HTERT RPE-1 (cell line): ENCODE data around the gene SFN.
"Not testable (repeated sequence)": the region's sequence is repeated elsewhere in the genome, so short reads cannot be mapped to it uniquely, and the experiment has no call there.

Experiments
- in situ Hi-C: fragments of 300-500 bp; cut with MboI; formaldehyde crosslinking; loops from 4 replicates; pipeline ENCODE4 v1.14.3; 2020; ENCODE audit warnings: low sequenced_read_pairs

Gene SFN

DNA sequence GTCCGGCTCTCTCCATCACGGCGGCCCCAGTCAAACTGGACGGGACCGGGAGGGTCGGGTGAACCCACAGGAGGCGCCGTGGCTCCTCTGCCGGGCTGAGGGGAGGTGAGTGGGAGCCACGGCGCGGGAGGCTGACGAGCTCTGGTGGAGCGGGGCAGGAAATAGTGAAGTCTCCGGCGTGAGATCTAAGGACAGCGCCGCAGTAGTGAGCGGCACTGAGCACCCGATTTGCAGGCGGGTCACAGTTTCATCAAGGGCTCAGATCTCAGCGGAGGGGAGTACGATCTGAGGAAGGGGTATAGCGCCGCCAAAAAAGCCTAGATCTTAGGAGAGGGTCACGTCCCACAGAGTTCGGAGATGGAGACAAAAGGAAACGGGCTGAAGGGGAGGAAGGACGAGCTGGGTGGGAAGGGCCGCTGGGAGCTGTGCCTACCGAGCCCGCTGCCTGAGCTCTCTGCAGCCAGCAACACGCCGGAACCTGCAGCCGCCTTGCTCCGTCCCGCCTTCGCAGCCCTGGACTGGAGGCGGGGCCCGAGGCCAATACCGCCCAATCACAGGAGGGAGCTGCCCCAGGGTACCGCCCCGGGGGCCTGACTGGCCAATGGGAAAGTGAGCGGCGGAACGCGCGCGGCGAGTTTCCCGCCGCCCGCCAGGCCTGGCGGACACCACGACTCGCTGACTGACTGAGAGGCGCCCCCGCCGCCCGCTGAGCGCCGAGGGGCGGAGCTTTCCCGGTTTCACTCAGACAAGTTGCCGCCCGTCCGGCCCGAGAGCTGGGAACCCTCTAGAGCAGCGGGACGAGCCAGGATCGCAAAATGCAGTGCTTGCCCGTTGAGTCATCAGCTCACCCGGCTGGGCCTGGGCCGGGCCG lies 1.9 kb downstream of the SFN start:
- in situ Hi-C loops: no loop called here

DNA sequence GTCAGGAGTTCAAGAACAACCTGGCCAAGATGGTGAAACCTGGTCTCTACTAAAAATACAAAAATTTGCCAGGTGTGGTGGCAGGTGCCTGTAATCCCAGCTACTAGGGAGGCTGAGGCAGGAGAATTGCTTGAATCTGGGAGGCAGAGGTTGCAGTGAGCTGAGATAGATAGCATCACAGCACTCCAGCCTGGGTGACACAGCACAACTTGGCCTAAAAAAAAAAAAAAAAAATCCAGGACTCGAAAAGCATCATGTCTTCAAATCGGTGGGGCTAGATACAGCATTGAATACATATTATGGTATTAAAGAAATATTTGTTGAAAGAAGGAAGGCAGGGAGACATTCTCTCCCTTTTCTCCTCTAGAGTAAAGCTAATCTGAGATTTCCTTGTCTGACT lies 10.1 kb downstream of the SFN start:
- in situ Hi-C loops: not testable (repeated sequence)

DNA sequence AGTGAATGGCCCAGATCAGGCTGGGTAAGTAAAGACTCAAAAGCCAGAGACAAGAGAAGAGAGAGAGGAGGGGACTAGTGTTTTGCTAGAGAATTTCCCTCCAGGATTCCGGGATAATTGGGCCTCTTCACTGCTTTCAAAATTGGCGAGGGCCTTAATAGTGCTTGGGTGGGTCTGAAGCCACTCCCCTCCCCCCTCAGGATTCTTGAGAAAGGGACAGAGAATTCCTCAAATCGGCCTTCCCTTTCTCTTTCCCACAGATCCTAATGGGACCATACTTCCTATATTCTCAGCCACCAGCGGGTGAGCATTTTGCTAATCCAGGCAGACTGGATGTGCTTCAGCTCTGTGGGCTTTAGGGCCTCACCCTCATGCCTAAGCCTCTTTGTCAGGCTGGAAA lies 11.9 kb downstream of the SFN start:
- in situ Hi-C loops: no loop called here

DNA sequence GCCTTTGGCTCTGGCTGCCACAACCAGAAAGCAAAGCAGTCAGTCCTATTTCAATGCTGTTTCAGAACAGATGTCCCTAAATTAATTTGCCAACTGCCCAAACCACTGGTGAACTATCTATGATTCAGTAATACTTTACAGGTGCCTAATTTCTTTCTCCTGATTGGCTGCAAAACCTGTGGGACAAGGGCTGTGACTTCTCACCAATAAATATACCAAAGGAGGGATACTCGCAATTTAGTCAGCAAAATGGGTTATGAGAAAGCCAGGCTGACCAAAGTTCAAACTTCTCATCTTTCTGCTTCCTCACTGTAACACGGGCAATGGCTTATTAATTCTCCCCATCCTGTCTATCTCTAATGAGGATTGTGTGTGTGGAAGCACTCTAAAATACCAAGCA lies 14.4 kb downstream of the SFN start:
- in situ Hi-C loops: no loop called here

DNA sequence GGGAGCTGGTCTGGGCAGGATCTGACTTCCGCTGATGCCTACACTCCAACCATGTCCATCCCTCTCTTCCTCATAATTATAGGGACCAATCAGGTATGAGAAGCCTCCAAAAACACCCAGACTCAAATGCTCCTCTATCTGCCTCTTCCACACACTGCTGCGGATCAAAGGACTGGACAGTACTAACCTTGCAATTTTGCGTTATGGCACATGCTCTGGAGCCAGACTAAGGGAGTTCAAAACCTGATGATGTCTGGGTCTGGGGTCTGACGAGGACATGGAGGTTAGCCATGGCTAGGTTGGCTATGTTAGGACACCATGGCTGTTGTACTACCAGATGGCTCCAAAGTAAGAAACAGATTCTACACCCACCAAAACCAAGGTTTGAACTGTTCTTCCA lies 16.8 kb downstream of the SFN start:
- in situ Hi-C loops: no loop called here

DNA sequence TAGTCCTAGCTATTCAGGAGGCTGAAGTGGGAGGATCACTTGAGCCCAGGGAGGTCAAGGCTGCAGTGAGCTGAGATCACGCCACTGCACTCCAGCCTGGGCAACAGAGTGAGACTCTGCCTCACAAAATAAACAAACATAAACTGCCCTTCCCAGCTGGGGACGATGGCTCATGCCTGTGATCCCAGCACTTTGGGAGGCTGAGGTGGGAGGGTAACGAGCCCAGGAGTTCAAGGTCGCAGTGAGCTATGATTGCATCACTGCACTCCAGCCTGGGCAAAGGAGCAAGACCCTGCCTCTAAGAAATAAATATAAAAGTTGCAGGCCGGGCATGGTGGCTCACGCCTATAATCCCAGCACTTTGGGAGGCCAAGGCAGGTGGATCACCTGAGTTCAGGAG lies 18.7 kb downstream of the SFN start:
- in situ Hi-C loops: not testable (repeated sequence)

DNA sequence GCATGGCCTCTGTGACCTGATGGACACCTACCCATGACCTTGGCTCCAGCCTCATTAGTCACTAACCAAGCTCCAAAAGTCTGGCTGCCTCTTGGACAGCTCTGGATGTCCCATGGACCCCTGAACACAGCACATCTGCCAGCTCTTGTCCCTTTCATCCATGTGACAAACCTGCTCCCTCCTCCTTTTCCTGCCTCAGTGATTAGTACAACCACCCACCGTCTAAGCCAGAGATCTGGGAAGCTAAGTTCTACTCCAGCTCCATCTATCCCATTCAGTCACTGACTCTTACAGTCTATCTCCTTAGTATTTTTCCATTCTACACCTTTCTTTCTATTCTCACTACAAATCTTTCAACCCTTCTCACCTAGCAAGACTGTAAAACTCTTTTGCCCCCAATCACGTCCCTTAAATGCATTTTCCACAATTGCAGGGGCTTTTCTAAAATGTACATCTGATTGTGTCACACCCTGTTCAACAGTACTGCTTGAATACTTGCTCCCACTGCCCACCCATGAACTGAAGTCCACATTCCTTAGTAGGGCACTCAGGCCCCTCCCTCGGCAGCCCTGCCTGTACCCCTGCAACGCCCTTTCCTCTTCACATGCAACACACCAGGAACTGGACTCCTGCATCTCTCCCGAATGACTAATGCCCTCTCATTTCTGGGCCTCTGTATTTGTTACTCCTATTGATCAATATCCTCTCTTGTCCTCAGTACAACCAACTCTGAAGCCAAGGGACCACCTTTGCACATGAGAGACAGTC lies 19.9 kb downstream of the SFN start:
- in situ Hi-C loops: no loop called here

DNA sequence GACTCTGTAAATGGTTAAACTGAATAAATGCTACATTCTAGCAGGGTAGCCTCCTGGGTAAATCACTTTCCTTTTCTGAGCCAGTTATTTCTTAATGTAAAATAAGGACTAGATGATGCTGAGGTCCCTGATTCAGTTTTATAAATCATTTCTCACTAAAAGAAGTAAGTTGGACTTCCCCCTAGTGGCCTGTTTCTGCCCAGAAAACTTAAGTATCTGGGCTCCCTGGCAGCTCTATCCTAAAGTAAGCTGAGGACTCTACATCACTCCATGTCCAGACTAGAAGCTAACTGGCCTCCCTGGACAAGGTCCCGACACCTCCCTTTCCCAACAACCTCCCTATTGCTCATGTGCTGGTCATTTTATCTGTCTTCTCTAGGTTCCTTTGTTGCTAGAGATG lies 24.2 kb downstream of the SFN start:
- in situ Hi-C loops: no loop called here

DNA sequence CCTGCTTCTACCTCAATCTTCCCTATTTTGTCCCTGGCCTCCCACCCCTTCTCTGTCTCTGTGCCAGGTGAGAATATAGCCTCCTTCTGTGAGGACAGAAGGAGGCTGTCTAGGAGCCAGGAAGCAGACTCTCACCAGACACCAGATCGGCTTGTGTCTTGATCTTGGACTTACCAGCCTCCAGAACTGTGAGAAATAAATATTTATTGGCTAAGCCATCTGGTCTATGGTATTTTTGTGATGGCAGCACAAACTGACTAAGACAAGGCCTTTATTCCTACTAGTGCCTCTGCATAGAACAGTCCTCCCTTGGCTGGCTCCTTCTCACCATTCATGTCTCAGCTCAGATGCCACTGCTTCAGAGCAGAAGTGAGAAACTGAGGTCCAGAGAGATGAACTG lies 25.3 kb downstream of the SFN start:
- in situ Hi-C loops: no loop called here

DNA sequence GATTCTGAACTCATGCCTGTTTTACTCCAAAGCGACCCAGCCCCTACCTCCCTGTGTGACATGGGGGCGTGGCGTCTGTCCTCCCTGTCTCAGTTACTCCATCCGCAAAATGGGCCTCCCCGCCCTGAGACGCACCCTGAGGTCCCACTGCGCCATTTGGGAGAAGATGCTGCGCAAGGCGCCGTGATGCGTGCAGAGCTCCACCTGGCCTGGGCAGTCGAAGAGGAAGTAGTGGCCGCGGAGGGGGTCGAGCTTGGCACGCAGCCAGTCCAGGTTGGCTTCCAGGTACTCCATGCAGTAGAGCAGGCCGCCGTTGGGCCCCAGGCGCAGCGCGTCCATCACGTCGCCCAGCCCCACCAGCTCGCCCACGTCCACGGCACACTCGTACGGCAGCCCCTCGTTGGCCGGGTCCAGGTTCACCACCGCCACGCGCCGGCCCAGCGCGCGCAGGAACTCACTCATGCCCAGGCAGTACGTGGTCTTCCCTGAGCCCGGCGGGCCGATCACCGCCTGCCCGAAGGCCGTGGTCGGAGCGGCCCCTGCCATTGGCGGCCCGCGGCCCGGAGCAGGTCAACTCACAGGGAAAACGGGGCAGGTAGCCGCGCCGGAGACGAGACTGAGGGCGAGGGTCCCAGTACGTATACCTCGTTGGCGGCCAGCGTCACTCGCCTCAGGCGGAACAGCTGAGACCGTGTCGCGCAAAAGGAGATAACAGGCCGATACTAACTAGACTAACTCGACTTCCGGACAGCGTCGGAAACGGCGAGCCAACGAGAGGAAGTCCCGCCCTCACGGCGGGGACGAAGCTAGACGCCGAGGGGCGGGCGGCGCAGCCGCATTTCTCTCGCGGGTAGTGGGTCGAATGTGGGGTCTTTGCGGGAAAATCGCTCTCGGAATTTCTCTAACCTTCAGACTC lies 26.9 kb downstream of the SFN start, which contains the start of gene GPN2:
TSS of gene GPN2 (minus strand) at position 733 of the 916 bp plus-strand sequence. CDS start at position 546, 187 bp downstream.
- in situ Hi-C loops: no loop called here

DNA sequence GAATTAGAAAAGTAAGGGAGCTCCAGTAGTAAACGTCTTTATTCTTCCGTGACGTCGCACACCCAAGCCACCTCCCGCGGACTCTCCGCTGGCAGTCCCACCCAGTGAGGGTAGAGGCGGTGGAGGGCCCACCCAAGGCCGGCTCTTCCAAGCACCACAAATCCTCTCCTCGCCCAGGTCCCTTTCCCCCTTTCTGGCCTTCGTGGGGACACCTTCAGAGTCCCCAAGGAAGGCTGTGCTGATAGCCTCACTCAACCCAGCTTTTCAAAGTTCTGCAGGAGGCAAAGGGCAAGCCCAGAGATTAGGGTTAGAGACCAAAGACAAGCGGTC lies 27.5 kb downstream of the SFN start:
- in situ Hi-C loops: no loop called here

DNA sequence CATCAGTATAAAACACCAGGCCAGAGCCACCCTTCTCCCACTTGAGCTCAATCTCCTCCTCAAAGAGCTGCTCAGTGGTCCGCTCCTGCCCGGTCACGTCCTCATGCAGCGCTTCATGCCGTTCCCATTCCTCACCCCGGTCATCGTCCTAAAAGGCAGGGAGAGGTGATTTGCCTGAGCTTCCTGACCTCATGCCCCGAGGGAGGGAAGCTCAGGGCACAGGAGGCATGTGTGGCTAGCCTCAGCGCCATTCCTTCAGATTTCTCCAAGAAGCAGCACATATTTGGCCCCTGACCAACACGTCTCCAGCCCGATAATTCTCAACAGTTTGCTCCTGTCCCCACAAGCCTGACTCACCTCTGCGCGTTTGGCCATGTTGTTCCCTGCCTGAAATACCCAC lies 31.3 kb downstream of the SFN start:
- in situ Hi-C loops: no loop called here

DNA sequence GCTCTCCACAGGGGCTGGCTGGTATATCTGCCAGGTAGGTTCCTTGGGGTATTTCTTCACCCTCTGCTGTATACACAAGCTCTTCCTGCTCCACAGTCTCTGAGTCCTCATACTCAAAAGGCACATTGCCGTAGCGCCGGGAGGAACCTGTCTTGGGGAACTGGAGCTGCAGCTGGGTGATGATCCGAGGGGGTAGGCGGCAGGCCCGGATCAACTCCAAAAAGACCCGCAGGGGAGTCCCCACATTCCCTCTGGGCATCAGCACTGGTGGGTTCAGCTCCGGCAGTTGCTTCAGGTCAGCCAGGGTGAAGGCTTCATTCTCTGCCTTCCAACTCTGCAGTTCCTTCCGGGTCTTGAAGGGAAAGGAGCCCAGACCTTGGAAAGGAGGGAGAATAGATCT lies 34.4 kb downstream of the SFN start:
- in situ Hi-C loops: no loop called here

DNA sequence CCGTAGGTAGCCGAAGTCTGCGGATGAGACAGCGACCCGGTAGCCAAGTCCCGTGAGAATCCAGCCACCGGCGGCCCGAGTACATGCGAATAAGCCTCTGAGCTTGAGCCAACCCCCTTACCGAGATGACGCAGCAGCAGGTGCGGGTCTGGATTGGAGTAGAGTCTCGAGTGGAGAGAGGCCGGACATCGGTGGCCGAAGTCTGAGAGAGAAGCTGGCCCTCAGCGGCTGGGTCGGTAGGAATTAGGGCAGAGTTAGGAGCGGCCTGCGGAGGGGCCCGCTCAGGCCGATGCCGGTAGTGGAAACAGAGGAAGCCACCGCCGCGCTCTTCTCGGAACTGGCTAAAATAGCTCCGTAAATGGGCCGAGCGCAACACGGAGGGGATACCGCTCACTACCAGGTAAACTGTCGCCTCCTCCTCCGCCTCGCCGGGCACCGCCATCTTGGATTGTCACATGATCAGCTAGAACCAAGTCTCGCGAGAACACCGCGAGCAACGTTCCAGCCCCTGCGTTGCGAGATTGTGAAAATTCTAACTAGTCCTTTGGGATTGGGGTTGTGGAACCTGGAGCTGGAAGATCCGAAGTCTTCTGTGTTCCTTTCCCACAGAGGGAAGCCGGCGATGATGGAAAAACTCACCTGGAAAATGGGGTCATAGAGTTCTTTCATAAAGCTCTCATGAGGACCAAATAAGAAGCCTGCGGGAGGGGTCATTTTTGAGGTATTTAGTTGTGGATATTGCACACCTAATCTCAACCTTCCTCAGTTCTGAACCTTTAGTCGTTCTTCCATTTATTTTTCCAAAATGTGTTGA lies 37.3 kb downstream of the SFN start, which contains the start of gene GPATCH3:
TSS of gene GPATCH3 (minus strand) at position 467 of the 814 bp plus-strand sequence. CDS start at position 442, 25 bp downstream.
- in situ Hi-C loops: no loop called here

DNA sequence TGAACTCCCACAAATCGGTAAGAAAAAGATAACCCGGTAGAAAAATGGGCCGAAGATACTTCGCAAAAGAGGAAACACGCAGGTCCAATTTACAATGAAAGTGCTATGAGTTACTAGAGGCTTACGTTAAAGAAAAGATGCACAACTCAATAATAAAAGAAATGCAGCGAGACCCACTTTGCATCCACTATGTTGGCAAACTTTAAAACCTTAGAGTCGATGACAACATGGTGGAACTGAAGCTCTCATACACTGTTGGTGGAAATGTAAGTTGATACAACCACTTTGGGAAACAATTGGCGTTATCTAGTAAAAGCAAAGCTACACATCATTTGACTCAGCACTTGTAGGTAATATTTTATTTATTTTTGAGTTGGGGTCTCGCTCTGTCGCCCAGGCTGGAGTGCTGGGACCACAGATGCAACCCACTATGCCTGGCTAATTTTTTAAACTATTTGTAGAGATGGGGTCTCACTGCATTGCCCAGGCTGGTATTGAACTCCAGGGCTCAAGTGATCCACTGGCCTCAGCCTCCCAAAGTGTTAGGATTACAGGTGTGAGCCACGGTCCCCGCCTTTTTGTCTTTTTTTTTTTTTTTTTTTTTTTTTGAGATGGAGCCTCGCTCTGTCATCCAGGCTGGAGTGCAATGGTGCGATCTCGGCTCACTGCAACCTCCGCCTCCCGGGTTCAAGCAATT lies 38.0 kb downstream of the SFN start:
- in situ Hi-C loops: no loop called here

DNA sequence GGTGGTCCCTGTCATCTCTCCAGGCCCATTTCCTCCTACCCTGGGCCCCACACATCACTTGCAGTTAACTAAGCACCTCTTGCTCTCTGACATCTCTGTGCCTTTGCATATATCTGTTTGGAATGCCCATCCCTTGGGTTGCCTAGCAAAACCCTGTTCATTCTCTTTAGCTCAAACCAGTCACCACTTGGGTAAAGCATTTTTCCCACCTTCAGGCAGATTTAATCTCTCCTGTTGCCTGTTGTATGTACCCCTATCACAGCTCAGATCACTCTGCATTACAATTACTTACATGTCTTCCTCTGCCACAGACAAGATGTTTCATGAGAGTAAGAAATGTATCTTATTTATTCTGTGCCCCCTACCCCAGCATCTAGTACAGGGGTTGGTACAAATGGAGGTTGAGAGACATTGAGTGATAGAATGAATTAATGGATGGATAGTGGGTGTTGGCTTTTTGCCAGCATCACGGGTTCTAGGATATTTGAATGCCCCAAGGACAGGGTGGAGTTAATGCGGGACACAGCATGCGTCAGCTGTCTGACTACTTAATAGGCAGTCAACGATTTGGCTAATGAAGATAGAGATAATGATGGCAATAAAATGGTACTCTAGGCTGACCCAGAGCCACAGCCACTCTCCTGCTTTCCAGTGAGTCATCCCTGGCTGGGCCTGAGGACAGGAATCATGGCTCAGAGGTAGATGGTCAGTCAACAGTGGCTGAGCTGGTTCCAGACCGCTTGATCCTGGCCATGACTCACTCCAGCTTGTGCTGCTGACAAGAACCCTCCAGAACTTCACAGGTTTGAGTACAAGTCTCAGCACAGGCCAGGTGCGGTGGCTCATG lies 44.3 kb downstream of the SFN start:
- in situ Hi-C loops: no loop called here

DNA sequence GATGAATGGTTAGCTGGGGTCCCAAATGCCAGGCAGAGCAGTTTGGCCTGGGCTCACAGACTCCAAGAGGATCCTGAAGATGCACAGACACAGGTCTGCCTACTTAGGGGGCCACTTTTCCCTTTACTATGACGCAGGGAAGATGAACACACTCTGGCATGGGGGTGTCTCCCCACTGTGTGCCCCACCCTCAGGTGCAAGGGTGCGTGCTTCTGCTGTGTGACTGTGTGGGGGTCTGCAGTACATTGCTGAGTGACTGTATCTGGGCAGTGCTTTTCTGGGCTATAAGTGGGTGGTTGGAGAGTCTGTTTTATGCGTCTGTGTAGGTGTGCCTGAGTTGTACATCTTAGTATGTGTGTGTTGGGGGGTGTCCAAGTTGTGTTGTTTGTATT lies 47.0 kb downstream of the SFN start:
- in situ Hi-C loops: no loop called here

DNA sequence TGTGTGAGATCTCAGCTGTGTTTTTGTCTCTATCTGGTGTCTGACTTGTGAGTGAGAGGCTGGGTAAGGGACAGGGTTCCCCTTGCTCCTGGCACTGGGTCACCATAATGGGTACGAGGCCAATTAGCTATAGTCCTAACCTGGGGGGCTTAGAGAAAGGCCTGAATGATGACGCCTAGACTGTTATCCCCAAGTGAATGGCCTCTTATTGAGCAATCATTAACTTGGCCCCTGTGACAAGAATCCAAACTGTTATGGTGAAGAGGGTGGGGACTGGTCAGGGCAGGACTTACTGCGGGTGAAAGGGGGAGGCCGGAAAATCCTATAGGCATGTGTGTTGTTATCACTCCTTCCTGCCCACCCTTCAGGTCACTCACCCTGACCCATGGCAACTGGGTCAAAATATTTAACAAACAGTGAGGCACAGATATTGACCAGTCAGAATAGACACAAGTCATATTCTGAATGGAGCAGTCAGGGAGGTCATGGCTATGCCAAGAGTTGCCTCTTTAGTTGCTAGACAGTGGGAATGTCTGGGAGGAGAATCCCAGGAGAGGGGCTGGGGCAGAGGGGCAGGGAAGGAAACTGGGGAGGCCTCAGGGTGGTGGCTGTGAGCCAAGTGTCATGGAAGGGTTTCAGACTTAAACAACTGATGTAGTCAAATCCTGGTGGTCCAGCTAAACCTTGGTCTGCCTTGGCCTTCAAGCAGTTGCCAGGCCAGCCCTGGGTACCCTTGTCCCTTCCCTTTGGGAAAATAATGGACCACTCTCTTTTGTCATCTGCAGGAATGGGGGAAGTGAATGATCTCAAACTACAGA lies 47.6 kb downstream of the SFN start:
- in situ Hi-C loops: no loop called here
